Astrocyte of the cerebellum (primary cell): ENCODE results near the gene ZNF385C.

Experiments used
- DNase-seq: peaks from one replicate; pipeline ENCODE4 v3.0.0-alpha.2; 2011; ENCODE audit warnings: low read depth
- H3K4me3 ChIP-seq: 2 replicates; pipeline ENCODE4 v1.5.1; 2011; ENCODE audit warnings: mild to moderate bottlenecking, low read depth, low read length, moderate library complexity
- CTCF ChIP-seq: IDR thresholded peaks from 2 replicates; pipeline ENCODE4 v1.5.1; 2012; ENCODE audit warnings: low read length, low read depth, moderate library complexity, mild to moderate bottlenecking; ENCODE audit errors: missing control alignments
- in situ Hi-C: cut with HindIII; loops from 2 replicates; pipeline ENCODE4 v1.10.0; 2017; ENCODE audit warnings: low sequenced_read_pairs

Gene ZNF385C

GRCh38 chr17:42094375-42095069 lies 3.8 kb downstream of the ZNF385C start:
- in situ Hi-C loops: no loop called here
- DNase-seq: no peak
- H3K4me3 ChIP-seq: no peak overlapping the region
- TF ChIP-seq CTCF: no peak

GRCh38 chr17:42092939-42093338 lies 5.3 kb downstream of the ZNF385C start:
- no peak overlapping the region for H3K4me3 ChIP-seq
- no peak for TF ChIP-seq CTCF
- in situ Hi-C loops: no loop called here
- no peak for DNase-seq

- no peak overlapping the region for H3K4me3 ChIP-seq
- no peak for DNase-seq
- no peak for TF ChIP-seq CTCF
- in situ Hi-C loops: no loop called here
Observed at GRCh38 chr17:42090964-42091790, 7.1 kb downstream of the ZNF385C start.

GRCh38 chr17:42088736-42089135 lies 9.5 kb downstream of the ZNF385C start:
- no peak for TF ChIP-seq CTCF
- H3K4me3 ChIP-seq: no peak overlapping the region
- DNase-seq: no peak
- in situ Hi-C loops: no loop called here

- TF ChIP-seq CTCF: no peak
- in situ Hi-C loops: no loop called here
- DNase-seq: no peak
- H3K4me3 ChIP-seq: no peak overlapping the region
Observed at GRCh38 chr17:42087736-42088705, 10.3 kb downstream of the ZNF385C start.
